HepG2 (cell line): ENCODE measurements around the gene CNTD1.

Experiments used
- DPF2 ChIP-seq: sonication (generic); formaldehyde crosslinking; IDR thresholded peaks from 2 replicates; pipeline ENCODE4 v1.4.0; 2020; ENCODE audit warnings: mild to moderate bottlenecking, low read depth, missing genetic modification reagents, borderline replicate concordance
- FOSL1 ChIP-seq: sonication (generic); formaldehyde crosslinking; IDR thresholded peaks from 2 replicates; pipeline ENCODE4 v1.9.0; 2021; ENCODE audit warnings: missing genetic modification reagents, borderline replicate concordance
- FOXK2 ChIP-seq: fragments of 450-650 bp; IDR thresholded peaks from 2 replicates; pipeline ENCODE4 v1.6.1; 2016
- SRSF9 ChIP-seq: fragments of 200-400 bp; formaldehyde crosslinking; IDR thresholded peaks from 2 replicates; pipeline ENCODE4 v1.6.1; 2018; ENCODE audit warnings: borderline replicate concordance, mild to moderate bottlenecking, low read depth, low read length; ENCODE audit not compliant: insufficient read depth, poor library complexity, severe bottlenecking
- TF ChIP-seq, protein P1 (sequence below): sonication (generic); formaldehyde crosslinking; IDR thresholded peaks from 2 replicates; pipeline ENCODE4 v1.5.0; 2020; ENCODE audit warnings: mild to moderate bottlenecking, missing genetic modification reagents, moderate library complexity
- TF ChIP-seq, protein P2 (sequence below): sonication (generic); IDR thresholded peaks from 2 replicates; pipeline ENCODE4 v1.6.1; 2016; ENCODE audit warnings: low read depth, borderline replicate concordance
- TF ChIP-seq, protein P3 (sequence below), 2 experiments: IDR thresholded peaks; 2 replicates each; pipeline ENCODE4 v1.6.1; 2011 to 2012; ENCODE audit warnings: low read length in 2 of 2, borderline replicate concordance in 1 of 2, low read depth in 1 of 2, mild to moderate bottlenecking in 1 of 2, moderate library complexity in 1 of 2
- TF ChIP-seq, protein P4 (sequence below): sonication (generic); formaldehyde crosslinking; IDR thresholded peaks from 2 replicates; pipeline ENCODE4 v1.4.0; 2020; ENCODE audit warnings: missing genetic modification reagents, borderline replicate concordance

DNA sequence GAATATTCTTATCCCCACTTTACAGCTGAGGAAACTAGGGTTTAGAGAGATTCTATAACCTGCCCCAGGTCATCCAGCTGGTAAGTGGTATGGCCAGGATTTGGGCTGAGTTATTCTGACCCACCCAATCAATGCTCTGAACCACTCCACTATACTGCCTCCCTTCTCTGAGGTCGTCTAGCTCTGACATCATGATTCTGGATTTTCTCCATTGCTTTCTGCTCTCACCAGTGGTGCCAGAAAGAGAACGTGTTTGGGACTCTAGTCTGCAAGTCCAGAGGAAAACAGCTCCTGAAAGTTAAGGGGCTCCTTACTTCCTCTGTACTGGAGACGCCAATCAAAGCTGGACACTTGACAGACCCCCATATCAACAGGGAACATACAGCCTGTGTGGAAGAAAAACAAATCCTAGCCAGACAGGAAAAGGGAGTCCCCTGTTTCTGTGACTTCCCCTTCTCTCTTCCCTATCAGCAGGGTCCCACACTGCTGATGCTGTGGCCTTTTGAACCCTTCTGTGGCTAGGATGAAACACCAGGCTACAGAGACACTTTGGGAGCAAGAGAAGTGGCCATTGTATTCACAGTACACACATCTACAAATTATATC is 47.8 kb upstream of the CNTD1 start:
- TF ChIP-seq FOXK2 (no peak), FOSL1 (CRISPR knock-in tag) (no peak), SRSF9 (no peak), DPF2 (CRISPR knock-in tag) (no peak)
- TF ChIP-seq, protein P1, sequence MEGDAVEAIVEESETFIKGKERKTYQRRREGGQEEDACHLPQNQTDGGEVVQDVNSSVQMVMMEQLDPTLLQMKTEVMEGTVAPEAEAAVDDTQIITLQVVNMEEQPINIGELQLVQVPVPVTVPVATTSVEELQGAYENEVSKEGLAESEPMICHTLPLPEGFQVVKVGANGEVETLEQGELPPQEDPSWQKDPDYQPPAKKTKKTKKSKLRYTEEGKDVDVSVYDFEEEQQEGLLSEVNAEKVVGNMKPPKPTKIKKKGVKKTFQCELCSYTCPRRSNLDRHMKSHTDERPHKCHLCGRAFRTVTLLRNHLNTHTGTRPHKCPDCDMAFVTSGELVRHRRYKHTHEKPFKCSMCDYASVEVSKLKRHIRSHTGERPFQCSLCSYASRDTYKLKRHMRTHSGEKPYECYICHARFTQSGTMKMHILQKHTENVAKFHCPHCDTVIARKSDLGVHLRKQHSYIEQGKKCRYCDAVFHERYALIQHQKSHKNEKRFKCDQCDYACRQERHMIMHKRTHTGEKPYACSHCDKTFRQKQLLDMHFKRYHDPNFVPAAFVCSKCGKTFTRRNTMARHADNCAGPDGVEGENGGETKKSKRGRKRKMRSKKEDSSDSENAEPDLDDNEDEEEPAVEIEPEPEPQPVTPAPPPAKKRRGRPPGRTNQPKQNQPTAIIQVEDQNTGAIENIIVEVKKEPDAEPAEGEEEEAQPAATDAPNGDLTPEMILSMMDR (CRISPR knock-in tag), result no peak
- TF ChIP-seq, protein P2, sequence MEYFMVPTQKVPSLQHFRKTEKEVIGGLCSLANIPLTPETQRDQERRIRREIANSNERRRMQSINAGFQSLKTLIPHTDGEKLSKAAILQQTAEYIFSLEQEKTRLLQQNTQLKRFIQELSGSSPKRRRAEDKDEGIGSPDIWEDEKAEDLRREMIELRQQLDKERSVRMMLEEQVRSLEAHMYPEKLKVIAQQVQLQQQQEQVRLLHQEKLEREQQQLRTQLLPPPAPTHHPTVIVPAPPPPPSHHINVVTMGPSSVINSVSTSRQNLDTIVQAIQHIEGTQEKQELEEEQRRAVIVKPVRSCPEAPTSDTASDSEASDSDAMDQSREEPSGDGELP, result no peak
- TF ChIP-seq, protein P3, sequence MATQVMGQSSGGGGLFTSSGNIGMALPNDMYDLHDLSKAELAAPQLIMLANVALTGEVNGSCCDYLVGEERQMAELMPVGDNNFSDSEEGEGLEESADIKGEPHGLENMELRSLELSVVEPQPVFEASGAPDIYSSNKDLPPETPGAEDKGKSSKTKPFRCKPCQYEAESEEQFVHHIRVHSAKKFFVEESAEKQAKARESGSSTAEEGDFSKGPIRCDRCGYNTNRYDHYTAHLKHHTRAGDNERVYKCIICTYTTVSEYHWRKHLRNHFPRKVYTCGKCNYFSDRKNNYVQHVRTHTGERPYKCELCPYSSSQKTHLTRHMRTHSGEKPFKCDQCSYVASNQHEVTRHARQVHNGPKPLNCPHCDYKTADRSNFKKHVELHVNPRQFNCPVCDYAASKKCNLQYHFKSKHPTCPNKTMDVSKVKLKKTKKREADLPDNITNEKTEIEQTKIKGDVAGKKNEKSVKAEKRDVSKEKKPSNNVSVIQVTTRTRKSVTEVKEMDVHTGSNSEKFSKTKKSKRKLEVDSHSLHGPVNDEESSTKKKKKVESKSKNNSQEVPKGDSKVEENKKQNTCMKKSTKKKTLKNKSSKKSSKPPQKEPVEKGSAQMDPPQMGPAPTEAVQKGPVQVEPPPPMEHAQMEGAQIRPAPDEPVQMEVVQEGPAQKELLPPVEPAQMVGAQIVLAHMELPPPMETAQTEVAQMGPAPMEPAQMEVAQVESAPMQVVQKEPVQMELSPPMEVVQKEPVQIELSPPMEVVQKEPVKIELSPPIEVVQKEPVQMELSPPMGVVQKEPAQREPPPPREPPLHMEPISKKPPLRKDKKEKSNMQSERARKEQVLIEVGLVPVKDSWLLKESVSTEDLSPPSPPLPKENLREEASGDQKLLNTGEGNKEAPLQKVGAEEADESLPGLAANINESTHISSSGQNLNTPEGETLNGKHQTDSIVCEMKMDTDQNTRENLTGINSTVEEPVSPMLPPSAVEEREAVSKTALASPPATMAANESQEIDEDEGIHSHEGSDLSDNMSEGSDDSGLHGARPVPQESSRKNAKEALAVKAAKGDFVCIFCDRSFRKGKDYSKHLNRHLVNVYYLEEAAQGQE (IDR thresholded peaks at IDR 0.05; ENCODE audit: borderline replicate concordance in 1 of 2, low read depth in 1 of 2, low read length in 2 of 2), result no peak
- TF ChIP-seq, protein P4, sequence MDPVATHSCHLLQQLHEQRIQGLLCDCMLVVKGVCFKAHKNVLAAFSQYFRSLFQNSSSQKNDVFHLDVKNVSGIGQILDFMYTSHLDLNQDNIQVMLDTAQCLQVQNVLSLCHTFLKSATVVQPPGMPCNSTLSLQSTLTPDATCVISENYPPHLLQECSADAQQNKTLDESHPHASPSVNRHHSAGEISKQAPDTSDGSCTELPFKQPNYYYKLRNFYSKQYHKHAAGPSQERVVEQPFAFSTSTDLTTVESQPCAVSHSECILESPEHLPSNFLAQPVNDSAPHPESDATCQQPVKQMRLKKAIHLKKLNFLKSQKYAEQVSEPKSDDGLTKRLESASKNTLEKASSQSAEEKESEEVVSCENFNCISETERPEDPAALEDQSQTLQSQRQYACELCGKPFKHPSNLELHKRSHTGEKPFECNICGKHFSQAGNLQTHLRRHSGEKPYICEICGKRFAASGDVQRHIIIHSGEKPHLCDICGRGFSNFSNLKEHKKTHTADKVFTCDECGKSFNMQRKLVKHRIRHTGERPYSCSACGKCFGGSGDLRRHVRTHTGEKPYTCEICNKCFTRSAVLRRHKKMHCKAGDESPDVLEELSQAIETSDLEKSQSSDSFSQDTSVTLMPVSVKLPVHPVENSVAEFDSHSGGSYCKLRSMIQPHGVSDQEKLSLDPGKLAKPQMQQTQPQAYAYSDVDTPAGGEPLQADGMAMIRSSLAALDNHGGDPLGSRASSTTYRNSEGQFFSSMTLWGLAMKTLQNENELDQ, result no peak
